Renal cortex interstitium (tissue), 11 donors: Measurements from ENCODE around the gene MYO3A. TPM values are rescaled to one million over a fixed set of nuclear protein-coding genes. Genes with fewer than 3 reads are reported as not detected.

Source experiments
- DNase-seq, 11 donors: peaks; one replicate each; pipeline ENCODE4 v3.0.0-alpha.2; 2013; ENCODE audit warnings: low read depth in 9 of 11, low spot score in 4 of 11; ENCODE audit errors: extremely low read depth in 1 of 11
- polyA plus RNA-seq, 3 donors: library from polyadenylated mRNA; unstranded; fragments of 120-200 nt; gene quantifications; one replicate each; pipeline ENCODE4 v1.2.1, GENCODE V29; 2013; ENCODE audit not compliant: insufficient read length in 3 of 3

The MYO3A gene
- polyA plus RNA-seq, 3 donors = 7.3 to 7.9 (median 7.5) TPM

DNA sequence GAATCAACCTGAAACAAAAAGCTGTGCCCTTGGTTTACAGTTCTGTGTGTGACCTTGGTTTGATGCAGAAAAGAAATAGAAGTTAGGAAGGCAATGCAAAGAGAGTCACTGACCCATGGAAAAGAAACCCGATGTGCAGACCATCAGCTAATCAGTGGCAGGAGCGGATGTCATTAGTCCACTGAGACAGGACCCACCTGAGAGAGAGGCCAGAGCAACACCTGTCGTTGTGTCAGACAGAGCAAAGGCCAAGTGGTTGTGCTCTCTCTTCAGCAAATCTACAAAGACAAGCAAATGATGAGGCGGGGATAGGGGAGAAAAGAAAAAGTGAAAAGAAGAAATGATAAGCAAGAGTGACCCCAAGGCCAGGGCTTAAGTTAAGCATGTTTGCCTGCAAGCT, 291.3 kb downstream of the MYO3A start:
- no peak for DNase-seq

DNA sequence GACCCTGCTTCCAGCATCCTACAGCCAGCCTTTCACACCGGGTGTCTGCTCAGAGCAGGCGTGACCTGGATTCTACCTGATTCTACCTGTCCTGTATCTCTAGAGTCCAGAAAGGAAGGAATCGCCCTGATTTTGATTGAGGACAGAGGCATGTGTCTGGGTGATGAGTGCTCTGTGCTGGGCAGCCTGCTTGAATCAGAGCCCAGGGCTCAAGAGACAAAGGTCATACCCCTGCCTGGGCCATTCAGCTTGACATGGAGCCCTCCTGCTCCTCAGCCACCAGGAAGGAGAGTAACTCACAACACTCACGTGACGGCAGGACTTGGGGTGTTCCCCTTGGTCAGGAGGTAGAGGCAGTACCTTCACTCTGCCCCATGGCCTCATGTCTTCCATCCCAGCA, 293.8 kb downstream of the MYO3A start:
- no peak for DNase-seq

DNA sequence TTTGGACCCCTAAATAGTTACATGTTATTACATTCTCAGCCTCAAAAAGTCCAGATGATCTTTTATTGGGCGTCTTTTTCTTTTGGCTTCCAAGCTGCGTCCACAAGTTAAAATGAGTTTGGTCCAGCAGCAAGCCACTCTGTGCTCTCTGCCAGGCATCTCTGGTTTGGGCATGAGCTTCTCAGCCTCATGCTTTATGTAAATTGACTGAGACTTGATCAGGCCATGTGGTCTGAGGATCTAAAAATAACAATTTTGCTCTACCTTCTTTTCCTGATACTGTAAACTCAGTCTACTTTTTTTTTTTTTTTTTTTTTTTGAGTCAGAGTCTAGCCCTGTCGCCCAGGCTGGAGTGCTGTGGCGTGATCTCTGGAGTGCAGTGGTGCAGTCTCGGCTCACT, 298.1 kb downstream of the MYO3A start:
- no peak for DNase-seq

DNA sequence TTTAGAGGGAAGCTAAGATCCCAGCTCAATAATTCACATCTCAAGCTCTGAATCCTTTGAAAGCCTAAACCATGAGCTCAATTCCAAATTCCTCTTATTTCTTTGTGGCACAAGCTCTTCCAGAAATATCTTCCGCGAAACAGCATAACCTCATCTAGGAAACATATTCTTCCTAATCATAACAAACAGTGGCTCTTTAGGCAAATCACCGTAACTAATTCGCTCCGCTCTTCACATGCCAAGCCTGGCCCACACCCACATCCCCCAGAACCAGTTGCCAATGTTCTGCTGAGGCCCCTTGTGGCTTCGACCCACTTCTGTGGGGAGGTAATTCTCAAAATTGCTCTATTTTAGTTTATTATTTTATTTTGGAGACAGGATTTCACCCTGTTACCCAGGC, 301.7 kb downstream of the MYO3A start:
- DNase-seq = no peak

DNA sequence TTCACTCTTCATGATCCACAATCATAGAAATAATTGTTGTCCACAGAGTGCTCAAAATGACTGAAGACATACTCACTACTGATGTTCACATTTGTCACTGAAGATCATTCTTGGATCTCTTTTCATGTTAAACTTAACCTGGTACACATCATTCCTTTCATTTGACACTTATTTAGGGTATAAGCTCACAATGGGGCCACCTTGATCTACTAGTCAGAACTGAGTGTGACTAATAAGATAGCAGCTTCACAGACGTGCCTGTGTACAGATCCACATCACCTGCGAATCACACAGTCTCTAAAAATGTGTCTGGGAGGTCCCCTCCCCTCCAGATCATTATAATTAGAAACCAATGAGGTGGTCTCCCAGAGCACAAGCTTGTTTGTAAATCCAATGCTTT, 304.3 kb downstream of the MYO3A start:
- no peak for DNase-seq

DNA sequence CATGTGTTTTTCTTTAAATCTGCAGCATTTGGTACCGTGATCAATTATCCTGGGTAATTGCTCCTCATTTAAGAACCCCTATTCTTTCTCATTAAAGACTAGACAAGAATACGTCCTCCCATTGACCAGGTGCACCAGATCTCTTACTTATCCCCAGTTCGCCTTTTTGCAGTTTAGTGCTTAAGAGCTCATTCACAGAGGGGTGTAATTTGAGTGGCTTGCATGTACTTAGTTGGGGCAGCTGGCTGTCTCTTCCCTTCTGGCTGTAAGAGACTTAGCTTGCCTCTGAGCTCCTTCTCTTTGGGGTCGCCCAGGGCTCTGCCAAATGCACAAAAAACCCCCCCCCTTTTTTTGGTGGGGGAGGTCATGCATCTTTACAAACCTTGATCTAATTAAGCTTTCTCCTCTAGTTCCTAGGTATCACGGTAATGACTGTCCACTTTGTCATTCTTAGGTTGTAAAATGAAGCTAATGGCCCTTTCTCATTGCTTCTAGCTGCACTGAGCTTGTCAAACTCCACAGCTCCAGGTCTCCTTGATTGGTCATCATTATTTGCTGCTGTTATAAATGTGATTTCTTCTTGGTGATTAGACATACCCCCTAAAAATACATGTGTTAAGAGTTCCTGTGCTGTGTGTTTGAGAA, 308.8 kb downstream of the MYO3A start:
- peak in 5 of 11 donors; percentile 13 to 46 (median 38) for DNase-seq

DNA sequence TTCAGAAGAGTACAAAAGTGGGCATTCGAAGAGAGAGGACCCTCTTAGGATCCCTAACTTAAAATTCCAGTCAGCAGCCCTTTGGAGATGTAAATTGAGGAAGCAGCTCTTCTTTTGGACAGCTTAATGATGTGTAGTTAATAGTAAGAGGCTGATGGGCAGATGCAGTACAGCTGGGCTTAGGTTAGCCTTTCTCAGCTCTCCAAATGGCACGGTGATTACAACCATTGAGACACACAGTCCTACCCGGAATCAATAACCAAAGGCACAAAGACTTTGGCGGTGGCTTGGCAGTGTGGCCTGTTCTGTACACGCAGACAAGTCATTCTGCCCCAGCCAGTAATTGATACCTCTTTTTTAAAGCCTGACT, 309.3 kb downstream of the MYO3A start:
- DNase-seq = peak in 4 of 11 donors; percentile 18 to 39 (median 22)

DNA sequence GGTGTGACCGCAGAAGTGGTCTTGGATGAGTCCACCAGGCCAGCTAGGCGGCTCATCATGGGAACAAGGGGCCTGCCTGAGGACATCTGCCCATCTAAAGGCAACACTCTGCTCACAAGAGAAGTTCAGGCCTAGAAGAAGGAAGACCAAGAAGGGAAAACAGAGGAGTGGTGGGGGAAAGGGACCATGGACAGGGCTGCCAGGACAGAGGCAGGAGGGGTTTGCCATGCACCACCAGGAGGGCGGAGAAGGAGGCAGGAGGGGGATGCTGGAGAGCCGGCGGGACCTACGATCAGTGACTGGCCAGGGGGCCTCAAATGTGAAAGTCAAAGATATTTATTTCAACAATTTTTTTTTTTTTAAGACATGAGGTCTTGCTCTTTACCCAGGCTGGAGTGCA, 315.7 kb downstream of the MYO3A start:
- DNase-seq = no peak

DNA sequence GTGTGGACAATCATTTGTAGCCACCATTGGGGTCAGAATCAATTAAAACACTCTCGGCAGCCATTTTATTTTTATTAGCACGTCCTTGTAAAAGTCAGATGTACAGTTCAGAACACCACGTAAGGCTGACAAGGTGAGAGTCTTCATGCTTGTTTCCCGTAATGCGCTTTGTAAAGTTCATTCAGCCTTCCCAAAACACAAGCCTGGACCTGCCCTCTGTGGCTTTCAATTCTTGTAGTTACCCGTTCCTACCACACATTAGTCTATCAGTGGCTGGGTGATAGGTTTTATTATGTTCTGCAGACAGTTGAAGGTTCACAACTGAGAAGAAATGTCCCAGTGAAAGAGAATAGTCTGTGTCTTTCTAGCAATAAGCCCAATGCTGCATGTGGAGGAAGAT, 317.9 kb downstream of the MYO3A start:
- no peak for DNase-seq

DNA sequence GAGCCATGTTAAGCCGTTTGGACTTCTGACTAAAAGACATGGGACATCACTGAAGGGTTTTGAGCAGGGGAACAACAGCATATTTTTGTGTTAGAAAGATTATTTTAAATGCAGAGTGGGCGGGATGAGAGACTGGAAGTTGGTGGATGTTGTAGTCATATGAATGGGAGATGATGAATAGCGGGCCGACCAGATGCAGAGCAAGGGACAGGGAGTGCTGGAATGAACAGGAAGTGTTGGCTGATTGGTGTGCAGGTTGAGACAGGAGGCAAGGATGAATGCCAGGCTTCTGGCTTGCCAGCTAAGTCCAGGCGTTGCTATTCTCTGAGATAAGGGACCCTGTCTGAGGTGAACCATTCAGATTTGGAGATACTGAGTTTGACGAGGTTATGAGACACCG, 320.6 kb downstream of the MYO3A start:
- DNase-seq = no peak

DNA sequence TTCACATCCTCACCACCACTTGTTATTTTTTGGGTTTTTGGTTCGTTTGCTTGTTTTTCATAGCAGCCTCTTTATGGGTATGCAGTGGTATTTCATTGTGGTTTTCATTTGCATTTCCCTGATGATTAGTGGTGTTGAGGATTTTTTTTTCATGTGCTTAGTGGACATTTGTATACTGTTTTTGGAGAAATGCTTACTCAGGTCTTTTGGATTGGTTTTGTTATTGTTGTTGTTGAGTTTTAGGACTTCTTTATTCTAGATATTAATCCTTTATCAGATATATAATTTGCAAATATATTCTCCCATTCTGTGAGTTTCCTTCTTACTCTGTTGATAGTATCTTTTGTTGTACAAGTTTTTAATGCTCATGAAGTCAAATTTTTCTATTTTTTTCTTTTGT, 325.3 kb downstream of the MYO3A start:
- no peak for DNase-seq
